GM23338 (cell line): Measurements from ENCODE around the gene CTDSPL. TPM values are rescaled to one million over a fixed set of nuclear protein-coding genes. Genes with fewer than 3 reads are reported as not detected.

ENCODE experiments used
- ATAC-seq: fragments of 200-7000 bp; cut with Tn5 transposase; 3 replicates; pipeline ENCODE4 v1.9.1; 2020
- DNase-seq: peaks from one replicate; pipeline ENCODE4 v3.0.0-alpha.2; 2015; ENCODE audit warnings: low spot score
- H2AFZ ChIP-seq: fragments of 200-600 bp; sonication (generic); 2 replicates; pipeline ENCODE4 v1.8.0; 2016; ENCODE audit warnings: antibody characterized with exemption, mild to moderate bottlenecking, moderate library complexity
- H3F3A ChIP-seq: fragments of 200-600 bp; sonication (generic); replicated peaks from 2 replicates; pipeline ENCODE4 v1.8.0; 2017; ENCODE audit warnings: antibody characterized with exemption, mixed run types, low read depth
- H3K27ac ChIP-seq: fragments of 200-600 bp; sonication (generic); 2 replicates; pipeline ENCODE4 v1.6.1; 2016; ENCODE audit warnings: low read depth
- H3K27me3 ChIP-seq: fragments of 200-600 bp; sonication (generic); 2 replicates; pipeline ENCODE4 v1.8.0; 2016; ENCODE audit warnings: mild to moderate bottlenecking, mixed run types, moderate library complexity; ENCODE audit not compliant: insufficient read depth
- H3K36me3 ChIP-seq: fragments of 200-600 bp; sonication (generic); 2 replicates; pipeline ENCODE4 v1.8.0; 2016; ENCODE audit warnings: mild to moderate bottlenecking; ENCODE audit not compliant: insufficient read depth
- H3K4me1 ChIP-seq: fragments of 200-600 bp; sonication (generic); 2 replicates; pipeline ENCODE4 v1.8.0; 2016; ENCODE audit warnings: mild to moderate bottlenecking, moderate library complexity; ENCODE audit not compliant: insufficient read depth
- H3K4me2 ChIP-seq: fragments of 200-600 bp; sonication (generic); 2 replicates; pipeline ENCODE4 v1.7.1; 2017; ENCODE audit warnings: mixed run types
- H3K4me3 ChIP-seq: fragments of 200-600 bp; sonication (generic); 2 replicates; pipeline ENCODE4 v1.6.1; 2016; ENCODE audit warnings: mixed run types
- H3K79me2 ChIP-seq: fragments of 200-600 bp; sonication (generic); replicated peaks from 2 replicates; pipeline ENCODE4 v1.8.0; 2017; ENCODE audit warnings: mild to moderate bottlenecking; ENCODE audit not compliant: insufficient read depth
- H3K9me2 ChIP-seq: fragments of 200-600 bp; sonication (generic); 2 replicates; pipeline ENCODE4 v1.8.0; 2017; ENCODE audit not compliant: insufficient read depth
- H4K20me1 ChIP-seq: fragments of 200-600 bp; sonication (generic); replicated peaks from 2 replicates; pipeline ENCODE4 v1.8.0; 2017; ENCODE audit warnings: mild to moderate bottlenecking; ENCODE audit not compliant: insufficient read depth
- H3K27ac Mint-ChIP-seq: 2 replicates; pipeline ENCODE4 v1.8.0; 2020; ENCODE audit warnings: inconsistent platforms, mild to moderate bottlenecking, moderate library complexity, mixed read lengths
- H3K27me3 Mint-ChIP-seq: 3 replicates; pipeline ENCODE4 v1.8.0; 2022; ENCODE audit warnings: low read depth, mild to moderate bottlenecking, moderate library complexity, mixed read lengths, inconsistent platforms; ENCODE audit not compliant: insufficient read depth, poor library complexity
- H3K36me3 Mint-ChIP-seq: 3 replicates; pipeline ENCODE4 v1.8.0; 2021; ENCODE audit warnings: low read depth, mild to moderate bottlenecking, inconsistent platforms, moderate library complexity, mixed read lengths
- H3K4me1 Mint-ChIP-seq: 3 replicates; pipeline ENCODE4 v1.8.0; 2020; ENCODE audit warnings: mild to moderate bottlenecking, inconsistent platforms, mixed read lengths
- H3K4me3 Mint-ChIP-seq: 3 replicates; pipeline ENCODE4 v1.8.0; 2021; ENCODE audit warnings: moderate library complexity, mild to moderate bottlenecking, inconsistent platforms, mixed read lengths
- H3K9me3 Mint-ChIP-seq: 3 replicates; pipeline ENCODE4 v1.8.0; 2020; ENCODE audit warnings: moderate library complexity, mild to moderate bottlenecking, inconsistent platforms, mixed read lengths
- CREB1 ChIP-seq: fragments of 250-450 bp; sonication (Bioruptor Pico); IDR thresholded peaks from 2 replicates; pipeline ENCODE4 v1.5.0; 2020; ENCODE audit warnings: low read depth, mild to moderate bottlenecking, moderate library complexity
- CTCF ChIP-seq, 2 experiments: fragments of 200-600 bp in 1 of 2; sonication (generic) in 1 of 2; conservative IDR thresholded peaks; 2 replicates each; pipeline versions ENCODE4 v1.5.1 to v1.6.1; 2016 to 2017; ENCODE audit warnings: antibody characterized with exemption in 2 of 2, low read depth in 2 of 2, mild to moderate bottlenecking in 2 of 2, moderate library complexity in 1 of 2
- EZH2 ChIP-seq: fragments of 200-600 bp; sonication (generic); IDR thresholded peaks from one replicate; pipeline ENCODE4 v1.8.0; 2017; ENCODE audit warnings: antibody characterized with exemption, mild to moderate bottlenecking, low read depth; ENCODE audit not compliant: unreplicated experiment
- EZH2phosphoT487 ChIP-seq: fragments of 200-600 bp; sonication (generic); IDR thresholded peaks from one replicate; pipeline ENCODE4 v1.8.1; 2018; ENCODE audit warnings: antibody characterized with exemption; ENCODE audit not compliant: unreplicated experiment
- NANOG ChIP-seq: IDR thresholded peaks from 2 replicates; pipeline ENCODE4 v1.6.1; 2016; ENCODE audit warnings: antibody characterized with exemption, borderline replicate concordance
- POLR2AphosphoS5 ChIP-seq: IDR thresholded peaks from 2 replicates; pipeline ENCODE4 v1.6.1; 2016; ENCODE audit warnings: antibody characterized with exemption, low read depth
- STAT1 ChIP-seq: IDR thresholded peaks from one replicate; pipeline ENCODE4 v1.6.1; 2016; ENCODE audit warnings: antibody characterized with exemption; ENCODE audit not compliant: unreplicated experiment
- ZNF331 ChIP-seq: fragments of 250-450 bp; sonication (Bioruptor Pico); IDR thresholded peaks from 2 replicates; pipeline ENCODE4 v1.5.0; 2020; ENCODE audit warnings: low read depth, mild to moderate bottlenecking, moderate library complexity
- polyA plus RNA-seq: library from polyadenylated mRNA; unstranded; fragments of >200 nt; fragmentation: Nextera tagmentation; extraction: Ambion mirVana; gene quantifications from 2 replicates; pipeline ENCODE4 v1.2.1, GENCODE V29; 2016
- total RNA-seq: library from RNA; depleted of rRNA; stranded (reverse); fragments of >200 nt; shearing (Covaris generic); gene quantifications from 2 replicates; pipeline ENCODE4 v1.2.3, GENCODE V29; 2014
- TF ChIP-seq, protein P1 (sequence below): IDR thresholded peaks from one replicate; pipeline ENCODE4 v1.6.1; 2018; ENCODE audit warnings: antibody characterized with exemption; ENCODE audit not compliant: unreplicated experiment

Gene CTDSPL
- total and polyA plus RNA-seq, 2 experiments from 2014 or later = 23.2 to 42.0 TPM

- Mint-ChIP-seq H3K27me3 (no peaks in the 10 kb centered on the region), H3K36me3 (peaks cover 1% of the 10 kb centered on the region; the same call in 2 of the 3 replicates), H3K4me1 (no peaks in the 10 kb centered on the region), H3K27ac (no peak overlapping the region), H3K9me3 (no peaks in the 10 kb centered on the region), H3K4me3 (no peak overlapping the region)
- ATAC-seq (peak; percentile 74), DNase-seq (peak; percentile 45)
- H4K20me1 ChIP-seq = no peaks in the 10 kb centered on the region
- no peaks in the 10 kb centered on the region for H3K79me2 ChIP-seq
- H3K4me1 ChIP-seq = no peaks in the 10 kb centered on the region
- no peaks in the 10 kb centered on the region for H3K27me3 ChIP-seq
- no peak overlapping the region for H3K4me2 ChIP-seq
- H3K27ac ChIP-seq = no peak overlapping the region
- H2AFZ ChIP-seq = no peak overlapping the region
- H3K4me3 ChIP-seq = no peak overlapping the region
- TF ChIP-seq CTCF (conservative IDR thresholded peaks at IDR 0.05; ENCODE audit: low read depth in 2 of 2) (peak; percentile 25 to 49; a peak in 3 of 4 replicates), CREB1 (CRISPR knock-in tag) (no peak)
- no peaks in the 10 kb centered on the region for H3K36me3 ChIP-seq
- no peaks in the 10 kb centered on the region for H3K9me2 ChIP-seq
- H3F3A ChIP-seq = no peaks in the 10 kb centered on the region
Observed at GRCh38 chr3:37833302-37834186, 28.1 kb upstream of the CTDSPL start.

DNA sequence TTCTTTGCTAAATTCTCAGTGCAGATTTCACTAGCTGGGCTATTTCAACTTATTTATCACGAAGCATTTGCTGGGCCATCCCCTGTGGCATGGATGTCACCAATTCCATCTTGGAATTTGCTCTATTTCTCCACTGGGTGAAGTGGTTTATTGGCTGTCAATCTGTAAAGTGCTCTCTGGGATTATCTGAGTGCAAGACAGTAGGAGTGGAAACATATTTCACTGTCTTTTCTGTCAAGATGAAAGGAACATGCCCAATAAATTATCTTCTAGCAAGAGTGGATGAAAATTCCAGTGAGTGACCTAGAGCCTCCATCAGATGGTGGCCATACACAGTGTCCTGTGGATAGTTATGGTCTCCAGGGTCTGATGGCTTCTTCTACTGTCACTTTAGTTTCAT lies 25.1 kb upstream of the CTDSPL start:
- H3K36me3 ChIP-seq = no peaks in the 10 kb centered on the region
- H3F3A ChIP-seq = no peaks in the 10 kb centered on the region
- ATAC-seq = no peak
- H3K4me1 ChIP-seq = no peaks in the 10 kb centered on the region
- no peak overlapping the region for H3K27ac Mint-ChIP-seq
- H3K4me3 ChIP-seq = no peak overlapping the region
- no peaks in the 10 kb centered on the region for H3K4me1 Mint-ChIP-seq
- H3K79me2 ChIP-seq = no peaks in the 10 kb centered on the region
- H3K27me3 ChIP-seq = no peaks in the 10 kb centered on the region
- no peaks in the 10 kb centered on the region for H3K9me3 Mint-ChIP-seq
- no peaks in the 10 kb centered on the region for H4K20me1 ChIP-seq
- H3K9me2 ChIP-seq = no peaks in the 10 kb centered on the region
- no peak for DNase-seq
- H3K27me3 Mint-ChIP-seq = no peaks in the 10 kb centered on the region
- H3K27ac ChIP-seq = no peak overlapping the region
- no peak overlapping the region for H3K4me2 ChIP-seq
- H3K36me3 Mint-ChIP-seq = peaks cover 3% of the 10 kb centered on the region; the same call in 2 of the 3 replicates
- no peak overlapping the region for H3K4me3 Mint-ChIP-seq
- H2AFZ ChIP-seq = no peak overlapping the region
- TF ChIP-seq, protein P1, sequence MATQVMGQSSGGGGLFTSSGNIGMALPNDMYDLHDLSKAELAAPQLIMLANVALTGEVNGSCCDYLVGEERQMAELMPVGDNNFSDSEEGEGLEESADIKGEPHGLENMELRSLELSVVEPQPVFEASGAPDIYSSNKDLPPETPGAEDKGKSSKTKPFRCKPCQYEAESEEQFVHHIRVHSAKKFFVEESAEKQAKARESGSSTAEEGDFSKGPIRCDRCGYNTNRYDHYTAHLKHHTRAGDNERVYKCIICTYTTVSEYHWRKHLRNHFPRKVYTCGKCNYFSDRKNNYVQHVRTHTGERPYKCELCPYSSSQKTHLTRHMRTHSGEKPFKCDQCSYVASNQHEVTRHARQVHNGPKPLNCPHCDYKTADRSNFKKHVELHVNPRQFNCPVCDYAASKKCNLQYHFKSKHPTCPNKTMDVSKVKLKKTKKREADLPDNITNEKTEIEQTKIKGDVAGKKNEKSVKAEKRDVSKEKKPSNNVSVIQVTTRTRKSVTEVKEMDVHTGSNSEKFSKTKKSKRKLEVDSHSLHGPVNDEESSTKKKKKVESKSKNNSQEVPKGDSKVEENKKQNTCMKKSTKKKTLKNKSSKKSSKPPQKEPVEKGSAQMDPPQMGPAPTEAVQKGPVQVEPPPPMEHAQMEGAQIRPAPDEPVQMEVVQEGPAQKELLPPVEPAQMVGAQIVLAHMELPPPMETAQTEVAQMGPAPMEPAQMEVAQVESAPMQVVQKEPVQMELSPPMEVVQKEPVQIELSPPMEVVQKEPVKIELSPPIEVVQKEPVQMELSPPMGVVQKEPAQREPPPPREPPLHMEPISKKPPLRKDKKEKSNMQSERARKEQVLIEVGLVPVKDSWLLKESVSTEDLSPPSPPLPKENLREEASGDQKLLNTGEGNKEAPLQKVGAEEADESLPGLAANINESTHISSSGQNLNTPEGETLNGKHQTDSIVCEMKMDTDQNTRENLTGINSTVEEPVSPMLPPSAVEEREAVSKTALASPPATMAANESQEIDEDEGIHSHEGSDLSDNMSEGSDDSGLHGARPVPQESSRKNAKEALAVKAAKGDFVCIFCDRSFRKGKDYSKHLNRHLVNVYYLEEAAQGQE = no peak
- TF ChIP-seq EZH2phosphoT487 (no peak), POLR2AphosphoS5 (no peak), EZH2 (no peak), STAT1 (no peak), NANOG (no peak), ZNF331 (CRISPR knock-in tag) (no peak)
